ENCODE measurements around the gene ACVR1. TPM values are rescaled to one million over a fixed set of nuclear protein-coding genes. Genes with fewer than 3 reads are reported as not detected.

Gene ACVR1
- total and polyA plus RNA-seq, 4 donors: 21.1 to 24.8 (median 23.2) TPM

DNA sequence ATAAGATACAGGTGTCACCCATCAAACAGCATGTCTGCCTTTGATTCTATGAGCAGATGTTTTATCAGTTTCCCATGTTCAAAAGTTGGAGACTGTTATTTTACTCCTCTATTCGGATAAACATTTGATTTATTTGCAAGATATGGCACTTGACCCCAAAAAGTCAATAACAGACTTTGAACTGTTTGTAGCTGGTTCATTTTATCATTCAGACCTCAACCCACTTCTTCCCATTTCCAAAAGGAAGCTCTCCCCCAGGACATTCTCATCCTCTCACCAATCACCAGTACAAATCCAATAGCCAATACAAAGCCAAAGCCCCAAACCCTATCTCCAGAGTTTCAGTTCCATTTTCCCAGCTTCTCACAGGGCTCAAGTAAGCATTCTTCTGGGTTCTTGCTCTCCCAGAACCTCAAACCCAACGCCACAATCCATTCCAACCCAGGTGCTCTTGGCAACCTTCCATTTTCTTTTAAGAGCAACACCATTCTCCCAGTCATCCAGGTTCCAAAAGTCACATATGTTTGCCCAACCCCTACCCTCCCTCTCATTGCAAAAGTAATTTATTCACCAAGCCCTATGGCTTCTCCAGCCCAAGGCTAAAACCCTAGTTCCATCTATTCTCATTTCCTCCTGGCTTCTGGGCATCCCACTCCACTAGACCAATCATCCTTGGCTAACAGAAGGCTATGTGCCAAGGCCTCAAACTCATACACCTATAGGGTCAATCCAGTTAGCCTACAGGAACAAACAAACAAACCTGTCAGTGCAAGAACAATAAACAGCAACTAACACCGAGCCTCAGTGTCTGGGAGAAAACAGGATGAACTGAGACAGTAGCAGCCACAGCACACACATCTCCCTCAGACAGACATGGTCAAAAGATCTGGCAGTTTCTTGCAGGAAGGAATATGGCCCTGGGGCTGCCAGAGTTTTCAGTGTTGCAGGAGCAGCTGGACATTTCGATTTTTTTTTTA is 9.2 kb downstream of the ACVR1 start:
- 97% methylated on average over 3 of the region's 4 CpGs for WGBS (ENCODE audit: insufficient coverage)
- no peaks in the 10 kb centered on the region for H3K36me3 ChIP-seq (ENCODE audit: control insufficient read depth, insufficient read depth, low read length)
- DNase-seq (ENCODE audit: low read depth in 4 of 6, low spot score in 6 of 6): no peak
- H3K4me3 ChIP-seq (ENCODE audit: low read depth, low read length): no peak overlapping the region
- no peak overlapping the region for H3K27ac ChIP-seq (ENCODE audit: low read depth, low read length)
- no peaks in the 10 kb centered on the region for H3K4me1 ChIP-seq (ENCODE audit: control insufficient read depth, insufficient read depth, low read length)
- no peaks in the 10 kb centered on the region for H3K9me3 ChIP-seq (ENCODE audit: control insufficient read depth, insufficient read depth, low read length)
- H3K27me3 ChIP-seq (ENCODE audit: control insufficient read depth, insufficient read depth, low read length): no peaks in the 10 kb centered on the region

DNA sequence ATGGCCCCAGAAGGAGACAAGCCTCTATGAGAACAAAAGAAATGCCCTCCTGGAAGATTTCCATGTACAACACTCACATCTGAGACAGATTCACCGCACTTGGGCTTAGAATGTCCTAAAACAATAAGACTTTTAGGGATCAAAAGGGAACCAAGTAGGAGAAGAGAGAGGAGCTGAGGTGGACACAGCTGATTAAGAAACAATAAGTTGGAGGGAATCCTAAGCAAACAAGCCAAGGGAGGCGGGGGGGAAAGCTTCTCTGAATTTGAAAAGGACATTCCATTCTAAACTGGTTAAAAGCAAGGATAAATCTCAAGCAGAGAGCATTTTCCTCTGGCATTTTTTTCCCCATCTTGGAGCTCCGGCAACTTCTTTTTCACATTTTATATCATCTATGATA is 9.9 kb downstream of the ACVR1 start:
- Histone ChIP-seq H3K9me3 (ENCODE audit: control insufficient read depth, insufficient read depth, low read length) (no peaks in the 10 kb centered on the region), H3K27me3 (ENCODE audit: control insufficient read depth, insufficient read depth, low read length) (no peaks in the 10 kb centered on the region), H3K4me1 (ENCODE audit: control insufficient read depth, insufficient read depth, low read length) (no peaks in the 10 kb centered on the region), H3K27ac (ENCODE audit: low read depth, low read length) (no peak overlapping the region), H3K36me3 (ENCODE audit: control insufficient read depth, insufficient read depth, low read length) (no peaks in the 10 kb centered on the region), H3K4me3 (ENCODE audit: low read depth, low read length) (no peak overlapping the region)
- 40% methylated on average over 1 of the region's 3 CpGs for WGBS (ENCODE audit: insufficient coverage)
- peak in 1 of 6 donors; percentile 50 for DNase-seq (ENCODE audit: low read depth in 4 of 6, low spot score in 6 of 6)

DNA sequence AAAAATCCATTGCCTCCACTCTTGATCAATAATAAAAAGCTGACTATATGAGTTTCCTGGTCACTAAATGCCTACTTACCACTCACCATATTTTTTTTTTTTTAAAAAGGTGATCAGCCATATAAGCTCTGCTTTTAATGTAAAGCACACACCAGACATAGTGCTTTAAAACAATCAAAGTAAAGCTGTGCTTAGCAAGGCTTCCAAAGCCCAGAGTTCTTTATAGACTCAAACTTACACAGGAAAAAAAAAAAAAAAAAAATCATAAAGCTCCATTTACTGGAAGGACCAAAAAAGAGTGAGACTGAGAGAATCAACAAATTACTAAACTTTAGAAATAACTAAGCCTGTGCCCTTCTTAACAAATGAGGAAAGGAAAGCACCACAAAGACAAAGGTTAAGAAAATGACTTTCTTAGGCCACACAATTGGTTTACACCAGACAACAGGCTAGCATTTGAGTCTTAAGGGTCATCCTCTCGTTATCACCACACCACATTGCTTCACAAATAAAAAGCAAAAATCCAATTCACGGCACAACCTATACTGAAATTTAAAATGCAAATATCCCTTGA is 11.2 kb downstream of the ACVR1 start:
- WGBS (ENCODE audit: insufficient coverage): 100% methylated on average over 1 of the region's 2 CpGs
- no peak overlapping the region for H3K27ac ChIP-seq (ENCODE audit: low read depth, low read length)
- DNase-seq (ENCODE audit: low read depth in 4 of 6, low spot score in 6 of 6): no peak

GRCh38 chr2:157858846-157859245 is 17.3 kb downstream of the ACVR1 start:
- Histone ChIP-seq H3K36me3 (ENCODE audit: control insufficient read depth, insufficient read depth, low read length) (no peaks in the 10 kb centered on the region), H3K4me1 (ENCODE audit: control insufficient read depth, insufficient read depth, low read length) (no peaks in the 10 kb centered on the region), H3K27ac (ENCODE audit: low read depth, low read length) (no peak overlapping the region), H3K9me3 (ENCODE audit: control insufficient read depth, insufficient read depth, low read length) (no peaks in the 10 kb centered on the region), H3K27me3 (ENCODE audit: control insufficient read depth, insufficient read depth, low read length) (no peaks in the 10 kb centered on the region), H3K4me3 (ENCODE audit: low read depth, low read length) (no peak overlapping the region)
- no peak for DNase-seq (ENCODE audit: low read depth in 4 of 6, low spot score in 6 of 6)
- WGBS (ENCODE audit: insufficient coverage): 98% methylated on average over 5 of the region's 6 CpGs

More for the DNA sequence above, 11.2 kb downstream of the ACVR1 start:
- Histone ChIP-seq H3K4me3 (ENCODE audit: low read depth, low read length) (no peak overlapping the region), H3K9me3 (ENCODE audit: control insufficient read depth, insufficient read depth, low read length) (no peaks in the 10 kb centered on the region), H3K4me1 (ENCODE audit: control insufficient read depth, insufficient read depth, low read length) (no peaks in the 10 kb centered on the region), H3K36me3 (ENCODE audit: control insufficient read depth, insufficient read depth, low read length) (no peaks in the 10 kb centered on the region), H3K27me3 (ENCODE audit: control insufficient read depth, insufficient read depth, low read length) (no peaks in the 10 kb centered on the region)

DNA sequence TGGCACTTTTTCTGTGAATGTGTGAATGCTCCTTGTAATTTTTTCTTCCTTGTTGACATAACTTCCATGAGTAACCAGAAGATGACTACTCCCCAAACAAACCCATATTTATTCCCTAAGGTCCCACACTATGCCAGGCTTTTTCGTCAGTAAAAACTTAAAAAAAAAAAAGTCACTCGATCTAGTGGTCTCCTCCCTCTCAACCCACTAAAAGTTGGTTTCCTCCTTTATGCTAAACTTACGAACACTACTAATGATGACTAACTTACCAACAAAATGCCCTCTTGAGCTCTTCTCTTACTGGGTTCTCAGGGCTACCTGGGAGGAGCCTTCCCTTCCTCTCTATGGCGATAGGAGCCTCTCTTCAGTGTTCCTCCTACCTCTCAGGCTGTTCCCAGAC is 18.2 kb downstream of the ACVR1 start:
- WGBS (ENCODE audit: insufficient coverage): 97% methylated on average over 4 of the region's 4 CpGs
- H3K4me1 ChIP-seq (ENCODE audit: control insufficient read depth, insufficient read depth, low read length): no peaks in the 10 kb centered on the region
- no peak overlapping the region for H3K4me3 ChIP-seq (ENCODE audit: low read depth, low read length)
- no peak overlapping the region for H3K27ac ChIP-seq (ENCODE audit: low read depth, low read length)
- no peak for DNase-seq (ENCODE audit: low read depth in 4 of 6, low spot score in 6 of 6)
- no peaks in the 10 kb centered on the region for H3K27me3 ChIP-seq (ENCODE audit: control insufficient read depth, insufficient read depth, low read length)
- H3K9me3 ChIP-seq (ENCODE audit: control insufficient read depth, insufficient read depth, low read length): no peaks in the 10 kb centered on the region
- H3K36me3 ChIP-seq (ENCODE audit: control insufficient read depth, insufficient read depth, low read length): no peaks in the 10 kb centered on the region

DNA sequence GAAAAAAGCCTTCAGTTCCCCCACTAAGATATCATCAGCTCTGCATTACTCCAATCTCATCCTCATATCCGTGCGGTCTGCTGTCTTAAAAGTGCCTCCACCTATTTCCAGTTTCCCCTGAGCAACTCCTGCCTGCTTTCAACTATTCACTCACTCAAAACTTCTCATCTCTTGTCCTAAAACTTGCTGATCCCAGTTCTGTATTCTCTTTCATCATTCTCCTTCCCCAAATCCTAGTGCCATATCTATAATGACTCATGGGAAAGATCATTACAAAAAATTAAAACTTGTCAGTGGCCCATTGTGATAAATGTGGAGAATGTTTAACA is 20.0 kb downstream of the ACVR1 start:
- Histone ChIP-seq H3K9me3 (ENCODE audit: control insufficient read depth, insufficient read depth, low read length) (no peaks in the 10 kb centered on the region), H3K4me3 (ENCODE audit: low read depth, low read length) (no peak overlapping the region), H3K27me3 (ENCODE audit: control insufficient read depth, insufficient read depth, low read length) (no peaks in the 10 kb centered on the region), H3K4me1 (ENCODE audit: control insufficient read depth, insufficient read depth, low read length) (no peaks in the 10 kb centered on the region), H3K27ac (ENCODE audit: low read depth, low read length) (no peak overlapping the region), H3K36me3 (ENCODE audit: control insufficient read depth, insufficient read depth, low read length) (no peaks in the 10 kb centered on the region)
- 76% methylated on average over 2 of the region's 2 CpGs for WGBS (ENCODE audit: insufficient coverage)
- no peak for DNase-seq (ENCODE audit: low read depth in 4 of 6, low spot score in 6 of 6)

- no peaks in the 10 kb centered on the region for H3K4me1 ChIP-seq (ENCODE audit: control insufficient read depth, insufficient read depth, low read length)
- WGBS (ENCODE audit: insufficient coverage): 73% methylated on average over 2 of the region's 3 CpGs
- H3K27me3 ChIP-seq (ENCODE audit: control insufficient read depth, insufficient read depth, low read length): no peaks in the 10 kb centered on the region
- no peak overlapping the region for H3K27ac ChIP-seq (ENCODE audit: low read depth, low read length)
- DNase-seq (ENCODE audit: low read depth in 4 of 6, low spot score in 6 of 6): no peak
- H3K36me3 ChIP-seq (ENCODE audit: control insufficient read depth, insufficient read depth, low read length): no peaks in the 10 kb centered on the region
- H3K9me3 ChIP-seq (ENCODE audit: control insufficient read depth, insufficient read depth, low read length): no peaks in the 10 kb centered on the region
- H3K4me3 ChIP-seq (ENCODE audit: low read depth, low read length): no peak overlapping the region
Observed at GRCh38 chr2:157853820-157854219, 22.3 kb downstream of the ACVR1 start.

DNA sequence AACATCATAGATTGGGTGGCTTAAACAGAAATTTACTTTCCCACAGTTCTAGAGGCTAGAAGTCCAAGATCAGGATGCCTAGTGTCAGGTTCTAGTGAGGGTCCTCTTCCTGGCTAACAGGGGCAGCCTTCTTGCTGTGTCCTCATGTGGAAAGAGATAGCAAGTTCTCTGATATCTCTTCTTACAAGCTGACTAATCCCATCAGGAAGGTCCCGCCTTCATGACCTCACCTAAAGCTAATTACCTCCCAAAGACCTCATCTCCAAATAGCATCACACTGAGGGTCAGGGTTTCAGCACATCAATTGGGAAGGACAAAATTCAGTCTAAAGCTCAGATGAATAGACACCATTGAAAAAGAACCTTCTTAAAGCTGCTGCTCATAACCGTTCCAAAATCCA is 22.9 kb downstream of the ACVR1 start:
- Histone ChIP-seq H3K4me1 (ENCODE audit: control insufficient read depth, insufficient read depth, low read length) (no peaks in the 10 kb centered on the region), H3K9me3 (ENCODE audit: control insufficient read depth, insufficient read depth, low read length) (no peaks in the 10 kb centered on the region), H3K27ac (ENCODE audit: low read depth, low read length) (no peak overlapping the region), H3K36me3 (ENCODE audit: control insufficient read depth, insufficient read depth, low read length) (no peaks in the 10 kb centered on the region), H3K27me3 (ENCODE audit: control insufficient read depth, insufficient read depth, low read length) (no peaks in the 10 kb centered on the region), H3K4me3 (ENCODE audit: low read depth, low read length) (no peak overlapping the region)
- 89% methylated on average over 1 of the region's 2 CpGs for WGBS (ENCODE audit: insufficient coverage)
- DNase-seq (ENCODE audit: low read depth in 4 of 6, low spot score in 6 of 6): no peak

- no peak overlapping the region for H3K27ac ChIP-seq (ENCODE audit: low read depth, low read length)
- no peaks in the 10 kb centered on the region for H3K36me3 ChIP-seq (ENCODE audit: control insufficient read depth, insufficient read depth, low read length)
- WGBS (ENCODE audit: insufficient coverage): 83% methylated on average over 2 of the region's 2 CpGs
- H3K27me3 ChIP-seq (ENCODE audit: control insufficient read depth, insufficient read depth, low read length): no peaks in the 10 kb centered on the region
- no peaks in the 10 kb centered on the region for H3K4me1 ChIP-seq (ENCODE audit: control insufficient read depth, insufficient read depth, low read length)
- no peaks in the 10 kb centered on the region for H3K9me3 ChIP-seq (ENCODE audit: control insufficient read depth, insufficient read depth, low read length)
- no peak for DNase-seq (ENCODE audit: low read depth in 4 of 6, low spot score in 6 of 6)
- no peak overlapping the region for H3K4me3 ChIP-seq (ENCODE audit: low read depth, low read length)
Observed at GRCh38 chr2:157849591-157849990, 26.5 kb downstream of the ACVR1 start.

DNA sequence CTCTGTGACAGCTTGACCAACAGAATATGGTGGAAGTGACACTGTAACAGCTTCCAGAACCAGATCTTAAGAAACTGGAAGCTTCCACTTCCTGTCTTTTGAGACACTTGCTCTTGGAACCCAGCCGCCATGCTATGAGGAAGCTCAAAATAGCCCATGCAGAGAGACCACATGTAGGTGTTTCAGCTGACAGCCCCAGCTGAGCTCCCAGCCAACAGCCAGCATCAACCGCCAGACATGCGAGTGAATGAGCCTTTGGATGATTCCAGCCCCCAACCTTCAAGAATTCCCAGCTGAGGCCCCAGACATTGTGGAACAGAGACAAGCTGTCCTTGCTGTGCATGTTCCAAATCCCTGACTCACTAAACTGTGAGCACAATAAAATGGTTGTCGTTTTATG is 27.9 kb downstream of the ACVR1 start:
- DNase-seq (ENCODE audit: low read depth in 4 of 6, low spot score in 6 of 6): no peak
- no peaks in the 10 kb centered on the region for H3K4me1 ChIP-seq (ENCODE audit: control insufficient read depth, insufficient read depth, low read length)
- H3K27me3 ChIP-seq (ENCODE audit: control insufficient read depth, insufficient read depth, low read length): no peaks in the 10 kb centered on the region
- no peak overlapping the region for H3K4me3 ChIP-seq (ENCODE audit: low read depth, low read length)
- H3K36me3 ChIP-seq (ENCODE audit: control insufficient read depth, insufficient read depth, low read length): no peaks in the 10 kb centered on the region
- H3K9me3 ChIP-seq (ENCODE audit: control insufficient read depth, insufficient read depth, low read length): no peaks in the 10 kb centered on the region
- WGBS (ENCODE audit: insufficient coverage): 75% methylated on average over 4 of the region's 4 CpGs
- no peak overlapping the region for H3K27ac ChIP-seq (ENCODE audit: low read depth, low read length)
